Fibroblast of the aortic adventitia (primary cell): ENCODE data around the gene PLCG2. TPM values are rescaled to one million over a fixed set of nuclear protein-coding genes. Genes with fewer than 3 reads are reported as not detected.
A peak's percentile ranks its signal among the peaks of the same experiment; 100 is the strongest.

Source experiments
- DNase-seq: peaks from one replicate; pipeline ENCODE4 v3.0.0-alpha.2; 2010; ENCODE audit warnings: low read depth
- H3K4me3 ChIP-seq: 2 replicates; pipeline ENCODE4 v1.5.1; 2011; ENCODE audit warnings: low read depth, mild to moderate bottlenecking, control low read depth, low read length, moderate library complexity
- total RNA-seq: library from RNA; depleted of rRNA; stranded (reverse); fragments of >200 nt; gene quantifications from 2 replicates; pipeline ENCODE4 v1.2.3, GENCODE V29; 2012; ENCODE audit warnings: low replicate concordance
- TF ChIP-seq, protein P1 (sequence below): IDR thresholded peaks from 2 replicates; pipeline ENCODE4 v1.5.1; 2011; ENCODE audit warnings: mild to moderate bottlenecking, low read length, control low read depth, inconsistent platforms; ENCODE audit not compliant: insufficient read depth

The PLCG2 gene
- total RNA-seq, 1 donor, result 0.09 TPM

DNA sequence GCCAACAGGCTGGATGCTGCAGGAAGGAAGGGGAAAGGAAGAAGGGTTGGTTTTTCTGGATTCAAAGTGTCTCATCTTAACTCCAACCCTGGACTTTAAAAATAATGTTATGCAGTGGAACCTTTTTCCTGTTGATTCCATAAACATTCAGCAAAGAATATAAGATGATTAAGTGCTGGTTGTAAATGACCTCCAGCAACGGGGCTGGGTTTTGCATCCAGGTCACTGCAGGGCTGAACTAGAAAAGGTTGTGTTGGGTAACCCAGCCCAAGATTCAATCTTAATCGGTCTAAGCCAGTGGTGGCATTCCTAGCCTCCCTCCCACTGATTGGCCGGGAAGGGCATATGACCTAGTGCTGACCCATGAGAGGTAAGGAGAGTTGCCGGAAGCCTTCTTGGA lies 34.2 kb upstream of the PLCG2 start:
- H3K4me3 ChIP-seq, result no peak overlapping the region

GRCh38 chr16:81745704-81746558 lies 33.2 kb upstream of the PLCG2 start:
- peak; percentile 56 for DNase-seq
- TF ChIP-seq, protein P1, sequence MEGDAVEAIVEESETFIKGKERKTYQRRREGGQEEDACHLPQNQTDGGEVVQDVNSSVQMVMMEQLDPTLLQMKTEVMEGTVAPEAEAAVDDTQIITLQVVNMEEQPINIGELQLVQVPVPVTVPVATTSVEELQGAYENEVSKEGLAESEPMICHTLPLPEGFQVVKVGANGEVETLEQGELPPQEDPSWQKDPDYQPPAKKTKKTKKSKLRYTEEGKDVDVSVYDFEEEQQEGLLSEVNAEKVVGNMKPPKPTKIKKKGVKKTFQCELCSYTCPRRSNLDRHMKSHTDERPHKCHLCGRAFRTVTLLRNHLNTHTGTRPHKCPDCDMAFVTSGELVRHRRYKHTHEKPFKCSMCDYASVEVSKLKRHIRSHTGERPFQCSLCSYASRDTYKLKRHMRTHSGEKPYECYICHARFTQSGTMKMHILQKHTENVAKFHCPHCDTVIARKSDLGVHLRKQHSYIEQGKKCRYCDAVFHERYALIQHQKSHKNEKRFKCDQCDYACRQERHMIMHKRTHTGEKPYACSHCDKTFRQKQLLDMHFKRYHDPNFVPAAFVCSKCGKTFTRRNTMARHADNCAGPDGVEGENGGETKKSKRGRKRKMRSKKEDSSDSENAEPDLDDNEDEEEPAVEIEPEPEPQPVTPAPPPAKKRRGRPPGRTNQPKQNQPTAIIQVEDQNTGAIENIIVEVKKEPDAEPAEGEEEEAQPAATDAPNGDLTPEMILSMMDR, result no peak
- peak overlapping the region; percentile 55 for H3K4me3 ChIP-seq

More for the DNA sequence above, 34.2 kb upstream of the PLCG2 start:
- TF ChIP-seq, protein P1, result no peak
- DNase-seq, result no peak

- no peak for DNase-seq
- TF ChIP-seq, protein P1, result no peak
These were observed 32.5 kb upstream of the PLCG2 start for GRCh38 chr16:81746566-81746965.

DNA sequence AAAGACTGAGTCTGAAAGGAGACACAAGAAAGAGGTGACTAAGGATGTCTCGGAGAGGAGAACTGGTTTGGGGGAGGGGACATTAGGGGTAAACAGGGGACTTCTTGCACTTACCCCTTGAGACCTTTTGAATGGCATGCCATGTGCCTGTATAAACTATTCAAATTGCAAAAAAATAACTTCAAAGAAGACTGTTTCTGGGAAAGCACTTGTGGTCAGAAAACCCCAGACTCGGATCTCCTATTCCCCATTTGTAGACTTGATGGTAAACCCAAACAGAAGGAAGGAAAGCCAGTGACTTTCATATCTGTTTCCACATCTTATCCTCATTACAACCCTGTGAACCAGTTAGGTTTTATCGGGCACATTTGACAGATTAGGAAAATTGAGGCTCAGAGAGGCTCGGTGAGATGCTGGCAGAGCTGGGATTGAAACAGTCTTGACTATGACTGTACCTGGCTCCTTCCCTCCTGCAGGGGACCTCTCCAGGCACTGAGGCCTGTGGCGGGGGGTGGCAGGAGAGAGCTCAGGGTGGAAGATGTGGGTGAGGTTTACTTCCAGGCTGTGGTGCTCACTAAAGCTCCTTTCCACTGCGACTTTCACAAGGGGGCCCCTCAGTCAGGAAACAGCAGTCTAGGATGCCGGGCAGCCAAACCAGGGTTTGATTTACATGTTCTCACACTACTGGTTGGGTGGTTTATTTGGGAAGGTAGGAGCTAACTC lies 30.5 kb upstream of the PLCG2 start:
- TF ChIP-seq, protein P1, result no peak
- no peak for DNase-seq
- H3K4me3 ChIP-seq, result no peak overlapping the region

More at GRCh38 chr16:81746566-81746965, 32.5 kb upstream of the PLCG2 start:
- peak overlapping the region; percentile 55 for H3K4me3 ChIP-seq

GRCh38 chr16:81752225-81752875 lies 26.7 kb upstream of the PLCG2 start:
- TF ChIP-seq, protein P1, result no peak
- H3K4me3 ChIP-seq, result no peak overlapping the region
- DNase-seq, result no peak

GRCh38 chr16:81752876-81753227 lies 26.2 kb upstream of the PLCG2 start:
- TF ChIP-seq, protein P1, result no peak
- no peak overlapping the region for H3K4me3 ChIP-seq
- DNase-seq, result no peak
